Keratinocyte (primary cell): Measurements from ENCODE around the gene NUMB.

ENCODE experiments used
- EZH2 ChIP-seq: IDR thresholded peaks from one replicate; pipeline ENCODE4 v1.6.1; 2012; ENCODE audit warnings: inconsistent platforms, mild to moderate bottlenecking, low read length, moderate library complexity
- TF ChIP-seq, protein P1 (sequence below), 3 experiments: IDR thresholded peaks in 1 of 3; conservative IDR thresholded peaks in 1 of 3; optimal IDR thresholded peaks in 1 of 3; 2 replicates in 2 of 3; 3 replicates in 1 of 3; pipeline versions ENCODE3 to v1.5.1; 2011; ENCODE audit warnings: low read length in 3 of 3, mild to moderate bottlenecking in 3 of 3, moderate library complexity in 2 of 3, control low read depth in 1 of 3, inconsistent platforms in 1 of 3; ENCODE audit not compliant: insufficient read depth in 2 of 3; ENCODE audit errors: extremely low read depth in 1 of 3

- TF ChIP-seq, protein P1, sequence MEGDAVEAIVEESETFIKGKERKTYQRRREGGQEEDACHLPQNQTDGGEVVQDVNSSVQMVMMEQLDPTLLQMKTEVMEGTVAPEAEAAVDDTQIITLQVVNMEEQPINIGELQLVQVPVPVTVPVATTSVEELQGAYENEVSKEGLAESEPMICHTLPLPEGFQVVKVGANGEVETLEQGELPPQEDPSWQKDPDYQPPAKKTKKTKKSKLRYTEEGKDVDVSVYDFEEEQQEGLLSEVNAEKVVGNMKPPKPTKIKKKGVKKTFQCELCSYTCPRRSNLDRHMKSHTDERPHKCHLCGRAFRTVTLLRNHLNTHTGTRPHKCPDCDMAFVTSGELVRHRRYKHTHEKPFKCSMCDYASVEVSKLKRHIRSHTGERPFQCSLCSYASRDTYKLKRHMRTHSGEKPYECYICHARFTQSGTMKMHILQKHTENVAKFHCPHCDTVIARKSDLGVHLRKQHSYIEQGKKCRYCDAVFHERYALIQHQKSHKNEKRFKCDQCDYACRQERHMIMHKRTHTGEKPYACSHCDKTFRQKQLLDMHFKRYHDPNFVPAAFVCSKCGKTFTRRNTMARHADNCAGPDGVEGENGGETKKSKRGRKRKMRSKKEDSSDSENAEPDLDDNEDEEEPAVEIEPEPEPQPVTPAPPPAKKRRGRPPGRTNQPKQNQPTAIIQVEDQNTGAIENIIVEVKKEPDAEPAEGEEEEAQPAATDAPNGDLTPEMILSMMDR (optimal IDR thresholded peaks at IDR 0.05 in 1 of 3, IDR thresholded peaks at IDR 0.05 in 1 of 3, conservative IDR thresholded peaks at IDR 0.05 in 1 of 3; ENCODE audit: extremely low read depth in 1 of 3, insufficient read depth in 2 of 3, low read length in 3 of 3), result no peak
- no peak for TF ChIP-seq EZH2
Observed at GRCh38 chr14:73365727-73366126, 92.6 kb downstream of the NUMB start.
